Thyroid gland (tissue), 4 donors: Measurements from ENCODE around the gene GNAT2. TPM values are rescaled to one million over a fixed set of nuclear protein-coding genes. Genes with fewer than 3 reads are reported as not detected.

Experiments
- DNase-seq, 2 donors: peaks; one replicate each; pipeline ENCODE4 v3.0.0-alpha.2; 2019
- H3K27ac ChIP-seq, 3 donors: fragments of 200-600 bp; sonication (generic); 1 replicate in 2 of 3; 2 replicates in 1 of 3; pipeline ENCODE4 v1.5.1; 2016 to 2019; ENCODE audit warnings: mild to moderate bottlenecking in 1 of 3, moderate library complexity in 1 of 3
- H3K27me3 ChIP-seq: fragments of 200-600 bp; sonication (generic); one replicate; pipeline ENCODE4 v1.5.1; 2019
- H3K36me3 ChIP-seq, 2 donors: fragments of 200-600 bp; sonication (generic); one replicate each; pipeline ENCODE4 v1.5.1; 2016 to 2019
- H3K4me1 ChIP-seq, 2 donors: fragments of 200-600 bp; sonication (generic); one replicate each; pipeline ENCODE4 v1.5.1; 2017 to 2019
- H3K4me3 ChIP-seq, 3 donors: fragments of 200-600 bp; sonication (generic); replicated peaks in 1 of 3; 1 replicate in 2 of 3; 2 replicates in 1 of 3; pipeline ENCODE4 v1.5.1; 2016; ENCODE audit warnings: mild to moderate bottlenecking in 1 of 3
- H3K9me3 ChIP-seq: fragments of 200-600 bp; sonication (generic); one replicate; pipeline ENCODE4 v1.5.1; 2017
- CTCF ChIP-seq, 6 experiments: fragments of 200-600 bp in 3 of 6; fragments of 450-650 bp in 3 of 6; sonication (generic) in 3 of 6; IDR thresholded peaks; one replicate each; pipeline ENCODE4 v1.5.1; 2016 to 2019; ENCODE audit warnings: antibody characterized with exemption in 6 of 6, mild to moderate bottlenecking in 2 of 6, inconsistent platforms in 1 of 6, moderate library complexity in 1 of 6
- POLR2A ChIP-seq, 2 donors: fragments of 450-650 bp; IDR thresholded peaks; one replicate each; pipeline ENCODE4 v1.6.1; 2017; ENCODE audit warnings: antibody characterized with exemption in 2 of 2, mild to moderate bottlenecking in 2 of 2, moderate library complexity in 1 of 2
- WGBS, 2 donors: methylation state at CpG; one replicate each; pipeline ENCODE4 v1.1.5; 2017; 5-methylcytosine and 5-hydroxymethylcytosine counted together
- intact Hi-C: fragments of 100-400 bp; cut with DNase I; formaldehyde crosslinking; loops from one replicate; pipeline ENCODE4 v1.15.1; 2023
- total RNA-seq, 4 donors: library from RNA; depleted of rRNA; stranded (reverse); fragments of >200 nt; gene quantifications; one replicate each; pipeline ENCODE4 v1.2.3, GENCODE V29; 2016

The GNAT2 gene
- total RNA-seq, 4 donors from 2014 or later, result not detected

GRCh38 chr1:109657970-109658369, 38.6 kb upstream of the GNAT2 start:
- 77 to 86% methylated on average over 7 of the region's 7 CpGs for WGBS, 2 donors
- intact Hi-C loops, result no loop called here
- Histone ChIP-seq H3K4me1 (peaks cover 23 to 36% of the 10 kb centered on the region in 2 donors), H3K27ac (peak overlapping the region in 1 of 3 donors; percentile 69), H3K9me3 (no peaks in the 10 kb centered on the region), H3K36me3 (no peaks in the 10 kb centered on the region), H3K4me3 (no peak overlapping the region), H3K27me3 (no peaks in the 10 kb centered on the region)
- TF ChIP-seq CTCF (IDR thresholded peaks at IDR 0.05) (no peak), POLR2A (IDR thresholded peaks at IDR 0.05) (no peak)
- no peak for DNase-seq

GRCh38 chr1:109657395-109657794, 38.0 kb upstream of the GNAT2 start:
- Histone ChIP-seq H3K4me3 (no peak overlapping the region), H3K36me3 (no peaks in the 10 kb centered on the region), H3K27ac (no peak overlapping the region), H3K27me3 (no peaks in the 10 kb centered on the region), H3K4me1 (peaks cover 23 to 36% of the 10 kb centered on the region in 2 donors), H3K9me3 (no peaks in the 10 kb centered on the region)
- WGBS, 2 donors, result 96 to 100% methylated on average over 4 of the region's 4 CpGs
- TF ChIP-seq POLR2A (IDR thresholded peaks at IDR 0.05) (no peak), CTCF (IDR thresholded peaks at IDR 0.05) (no peak)
- intact Hi-C loops, result no loop called here
- DNase-seq, result no peak

DNA sequence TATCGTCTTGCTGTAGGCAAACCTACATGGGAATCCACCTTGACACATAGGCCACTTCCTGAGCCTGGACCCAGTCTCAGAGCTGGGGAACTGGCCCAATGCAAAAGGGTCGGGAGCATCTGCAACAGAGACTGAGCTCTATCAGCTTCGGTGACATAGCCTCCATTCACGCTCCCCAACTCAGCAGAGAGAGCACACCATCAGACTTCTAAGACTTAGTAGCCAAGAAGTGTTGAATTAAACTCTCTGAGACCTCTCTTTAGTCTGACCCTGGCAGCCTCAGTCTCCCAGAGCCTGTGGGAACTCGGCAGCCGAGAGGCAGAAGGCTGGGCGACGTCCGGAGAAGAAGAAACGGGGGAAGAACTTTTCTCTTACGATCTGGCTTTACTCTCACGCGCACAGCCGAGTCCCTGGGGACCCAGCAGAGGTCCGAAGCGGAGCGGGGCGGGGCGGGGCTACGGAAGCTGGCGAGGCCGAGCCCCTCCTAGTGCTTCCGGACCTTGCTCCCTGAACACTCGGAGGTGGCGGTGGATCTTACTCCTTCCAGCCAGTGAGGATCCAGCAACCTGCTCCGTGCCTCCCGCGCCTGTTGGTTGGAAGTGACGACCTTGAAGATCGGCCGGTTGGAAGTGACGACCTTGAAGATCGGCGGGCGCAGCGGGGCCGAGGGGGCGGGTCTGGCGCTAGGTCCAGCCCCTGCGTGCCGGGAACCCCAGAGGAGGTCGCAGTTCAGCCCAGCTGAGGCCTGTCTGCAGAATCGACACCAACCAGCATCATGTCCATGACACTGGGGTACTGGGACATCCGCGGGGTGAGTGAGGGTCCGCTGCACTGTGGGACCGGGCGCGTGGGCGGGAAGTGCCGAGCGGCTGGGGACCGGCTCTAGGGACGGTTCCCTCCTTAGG, 36.5 kb upstream of the GNAT2 start, which contains the start of gene GSTM4:
TSS of gene GSTM4 (plus strand) at position 485 of the 905 bp plus-strand sequence. CDS start at position 776, 291 bp downstream.
- peak; percentile 93 to 95 for DNase-seq
- TF ChIP-seq CTCF (IDR thresholded peaks at IDR 0.05) (peak in 1 of 6 experiments; percentile 7), POLR2A (IDR thresholded peaks at IDR 0.05) (peak in 1 of 2 donors; percentile 77)
- H3K4me3 ChIP-seq, result peak within 1 kb of the TSS; percentile 31 to 65 (median 52)
- H3K36me3 ChIP-seq, result no peaks in the 10 kb centered on the region
- H3K27me3 ChIP-seq, result no peaks in the 10 kb centered on the region
- no peaks in the 10 kb centered on the region for H3K9me3 ChIP-seq
- WGBS, 2 donors, result 0 to 1% methylated on average over 18 to 35 of the region's 54 CpGs
- intact Hi-C loops, result no loop called here
- H3K27ac ChIP-seq, result peak within 1 kb of the TSS; percentile 84 to 95 (median 86)
- peaks cover 23 to 36% of the 10 kb centered on the region in 2 donors for H3K4me1 ChIP-seq

DNA sequence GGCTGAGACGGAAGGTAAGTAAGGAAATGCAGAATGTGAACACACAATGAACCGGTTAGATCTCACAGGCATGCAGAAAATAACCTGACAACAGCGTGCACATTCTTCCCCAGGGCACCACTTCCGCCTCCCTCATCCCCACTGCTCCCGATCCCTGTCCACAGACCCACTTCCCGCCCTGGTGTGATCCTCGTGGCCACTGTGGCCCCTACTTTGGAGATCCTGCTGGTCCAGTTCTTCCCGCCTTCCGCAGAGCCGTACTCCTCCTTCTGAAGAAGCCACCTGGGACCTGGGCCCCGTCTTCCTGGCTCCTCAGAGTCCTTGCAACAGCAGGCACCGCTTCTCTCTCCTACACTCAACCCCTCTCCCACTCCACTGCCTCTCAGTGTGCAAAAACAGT, 35.1 kb upstream of the GNAT2 start:
- DNase-seq, result peak in 1 of 2 donors; percentile 22
- WGBS, 2 donors, result 51 to 68% methylated on average over 12 of the region's 12 CpGs
- no peaks in the 10 kb centered on the region for H3K27me3 ChIP-seq
- H3K4me1 ChIP-seq, result peaks cover 13 to 24% of the 10 kb centered on the region in 2 donors
- intact Hi-C loops, result no loop called here
- no peak for TF ChIP-seq POLR2A (IDR thresholded peaks at IDR 0.05)
- TF ChIP-seq CTCF (IDR thresholded peaks at IDR 0.05), result no peak
- no peaks in the 10 kb centered on the region for H3K36me3 ChIP-seq
- H3K4me3 ChIP-seq, result no peak overlapping the region
- H3K27ac ChIP-seq, result no peak overlapping the region
- H3K9me3 ChIP-seq, result no peaks in the 10 kb centered on the region

DNA sequence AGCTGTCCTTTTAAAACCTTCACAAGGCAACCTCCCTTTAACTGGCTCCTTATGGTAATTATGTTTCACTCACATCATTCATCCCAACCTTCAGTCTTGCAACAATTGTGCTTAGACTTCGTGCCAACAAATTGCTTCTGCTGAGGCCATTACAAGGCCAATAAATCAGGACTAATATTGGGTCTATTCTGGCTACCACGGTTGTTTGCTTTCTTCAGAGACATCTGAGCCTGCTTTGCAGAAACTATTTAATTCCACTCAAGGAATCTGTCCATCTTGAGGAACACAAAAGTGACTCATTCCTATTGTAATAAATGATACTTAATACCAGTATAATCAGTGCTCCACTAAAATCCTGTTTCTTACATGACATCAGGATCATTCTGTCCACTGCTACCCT, 33.9 kb upstream of the GNAT2 start:
- peaks cover 9 to 17% of the 10 kb centered on the region in 2 donors for H3K4me1 ChIP-seq
- 80 to 84% methylated on average over 2 of the region's 2 CpGs for WGBS, 2 donors
- intact Hi-C loops, result no loop called here
- no peak for DNase-seq
- TF ChIP-seq CTCF (IDR thresholded peaks at IDR 0.05) (no peak), POLR2A (IDR thresholded peaks at IDR 0.05) (no peak)
- no peak overlapping the region for H3K27ac ChIP-seq
- no peaks in the 10 kb centered on the region for H3K27me3 ChIP-seq
- H3K4me3 ChIP-seq, result no peak overlapping the region
- H3K9me3 ChIP-seq, result no peaks in the 10 kb centered on the region
- no peaks in the 10 kb centered on the region for H3K36me3 ChIP-seq
